Fibroblast of lung (primary cell): ENCODE measurements around the gene UNC45A.

Experiments used
- EZH2 ChIP-seq: IDR thresholded peaks from 2 replicates; pipeline ENCODE4 v1.5.1; 2012; ENCODE audit warnings: low read length, control low read depth, mild to moderate bottlenecking; ENCODE audit errors: missing control alignments
- TF ChIP-seq, protein P1 (sequence below), 2 donors: IDR thresholded peaks in 1 of 2; conservative IDR thresholded peaks in 1 of 2; 1 replicate in 1 of 2; 2 replicates in 1 of 2; pipeline ENCODE4 v1.5.1; 2011 to 2012; ENCODE audit warnings: low read length in 2 of 2, control low read depth in 1 of 2, inconsistent platforms in 1 of 2, low read depth in 1 of 2, mild to moderate bottlenecking in 1 of 2

DNA sequence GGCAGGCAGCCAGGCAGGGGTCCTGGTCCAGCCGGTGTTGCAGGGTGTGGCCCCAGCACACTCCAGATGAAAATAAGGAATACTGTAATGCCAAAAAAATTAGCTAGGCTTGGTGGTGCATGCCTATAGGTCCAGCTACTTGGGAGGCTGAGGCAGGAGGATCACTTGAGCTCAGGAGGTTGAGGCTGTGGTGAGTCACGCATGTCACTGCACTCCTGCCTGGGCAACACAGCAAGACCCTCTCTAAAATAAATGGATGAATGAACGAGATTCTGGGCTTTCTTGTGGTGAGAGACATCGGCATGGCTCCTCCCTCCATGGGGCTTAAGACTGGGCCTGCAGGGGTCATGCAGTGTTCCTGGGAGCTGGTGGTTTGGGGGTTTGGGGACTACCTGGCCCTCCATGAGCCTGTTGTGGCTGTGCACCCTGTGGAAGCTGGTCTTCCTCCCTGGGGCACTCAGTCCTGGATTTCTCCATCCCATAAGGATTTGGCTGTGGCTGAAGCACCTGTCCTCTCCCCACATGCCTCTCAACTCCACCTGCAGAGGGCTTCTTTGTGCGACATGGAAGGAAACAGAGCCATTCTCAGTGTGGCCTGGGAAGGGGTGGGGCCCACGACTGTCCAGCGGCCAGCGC, 12.0 kb downstream of the UNC45A start:
- TF ChIP-seq, protein P1, sequence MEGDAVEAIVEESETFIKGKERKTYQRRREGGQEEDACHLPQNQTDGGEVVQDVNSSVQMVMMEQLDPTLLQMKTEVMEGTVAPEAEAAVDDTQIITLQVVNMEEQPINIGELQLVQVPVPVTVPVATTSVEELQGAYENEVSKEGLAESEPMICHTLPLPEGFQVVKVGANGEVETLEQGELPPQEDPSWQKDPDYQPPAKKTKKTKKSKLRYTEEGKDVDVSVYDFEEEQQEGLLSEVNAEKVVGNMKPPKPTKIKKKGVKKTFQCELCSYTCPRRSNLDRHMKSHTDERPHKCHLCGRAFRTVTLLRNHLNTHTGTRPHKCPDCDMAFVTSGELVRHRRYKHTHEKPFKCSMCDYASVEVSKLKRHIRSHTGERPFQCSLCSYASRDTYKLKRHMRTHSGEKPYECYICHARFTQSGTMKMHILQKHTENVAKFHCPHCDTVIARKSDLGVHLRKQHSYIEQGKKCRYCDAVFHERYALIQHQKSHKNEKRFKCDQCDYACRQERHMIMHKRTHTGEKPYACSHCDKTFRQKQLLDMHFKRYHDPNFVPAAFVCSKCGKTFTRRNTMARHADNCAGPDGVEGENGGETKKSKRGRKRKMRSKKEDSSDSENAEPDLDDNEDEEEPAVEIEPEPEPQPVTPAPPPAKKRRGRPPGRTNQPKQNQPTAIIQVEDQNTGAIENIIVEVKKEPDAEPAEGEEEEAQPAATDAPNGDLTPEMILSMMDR (conservative IDR thresholded peaks at IDR 0.05 in 1 of 2, IDR thresholded peaks at IDR 0.05 in 1 of 2; ENCODE audit: low read depth in 1 of 2, low read length in 2 of 2) = no peak
- TF ChIP-seq EZH2 = no peak
